GM23338 (cell line): Measurements from ENCODE around the gene TNF. TPM values are rescaled to one million over a fixed set of nuclear protein-coding genes. Genes with fewer than 3 reads are reported as not detected.

Experiments used
- ATAC-seq: fragments of 200-7000 bp; cut with Tn5 transposase; 3 replicates; pipeline ENCODE4 v1.9.1; 2020
- DNase-seq: peaks from one replicate; pipeline ENCODE4 v3.0.0-alpha.2; 2015; ENCODE audit warnings: low spot score
- H2AFZ ChIP-seq: fragments of 200-600 bp; sonication (generic); 2 replicates; pipeline ENCODE4 v1.8.0; 2016; ENCODE audit warnings: antibody characterized with exemption, mild to moderate bottlenecking, moderate library complexity
- H3F3A ChIP-seq: fragments of 200-600 bp; sonication (generic); replicated peaks from 2 replicates; pipeline ENCODE4 v1.8.0; 2017; ENCODE audit warnings: antibody characterized with exemption, mixed run types, low read depth
- H3K27ac ChIP-seq: fragments of 200-600 bp; sonication (generic); 2 replicates; pipeline ENCODE4 v1.6.1; 2016; ENCODE audit warnings: low read depth
- H3K27me3 ChIP-seq: fragments of 200-600 bp; sonication (generic); 2 replicates; pipeline ENCODE4 v1.8.0; 2016; ENCODE audit warnings: mild to moderate bottlenecking, mixed run types, moderate library complexity; ENCODE audit not compliant: insufficient read depth
- H3K36me3 ChIP-seq: fragments of 200-600 bp; sonication (generic); 2 replicates; pipeline ENCODE4 v1.8.0; 2016; ENCODE audit warnings: mild to moderate bottlenecking; ENCODE audit not compliant: insufficient read depth
- H3K4me1 ChIP-seq: fragments of 200-600 bp; sonication (generic); 2 replicates; pipeline ENCODE4 v1.8.0; 2016; ENCODE audit warnings: mild to moderate bottlenecking, moderate library complexity; ENCODE audit not compliant: insufficient read depth
- H3K4me2 ChIP-seq: fragments of 200-600 bp; sonication (generic); 2 replicates; pipeline ENCODE4 v1.7.1; 2017; ENCODE audit warnings: mixed run types
- H3K4me3 ChIP-seq: fragments of 200-600 bp; sonication (generic); 2 replicates; pipeline ENCODE4 v1.6.1; 2016; ENCODE audit warnings: mixed run types
- H3K79me2 ChIP-seq: fragments of 200-600 bp; sonication (generic); replicated peaks from 2 replicates; pipeline ENCODE4 v1.8.0; 2017; ENCODE audit warnings: mild to moderate bottlenecking; ENCODE audit not compliant: insufficient read depth
- H3K9me2 ChIP-seq: fragments of 200-600 bp; sonication (generic); 2 replicates; pipeline ENCODE4 v1.8.0; 2017; ENCODE audit not compliant: insufficient read depth
- H4K20me1 ChIP-seq: fragments of 200-600 bp; sonication (generic); replicated peaks from 2 replicates; pipeline ENCODE4 v1.8.0; 2017; ENCODE audit warnings: mild to moderate bottlenecking; ENCODE audit not compliant: insufficient read depth
- H3K27ac Mint-ChIP-seq: 2 replicates; pipeline ENCODE4 v1.8.0; 2020; ENCODE audit warnings: inconsistent platforms, mild to moderate bottlenecking, moderate library complexity, mixed read lengths
- H3K27me3 Mint-ChIP-seq: 3 replicates; pipeline ENCODE4 v1.8.0; 2022; ENCODE audit warnings: low read depth, mild to moderate bottlenecking, moderate library complexity, mixed read lengths, inconsistent platforms; ENCODE audit not compliant: insufficient read depth, poor library complexity
- H3K36me3 Mint-ChIP-seq: 3 replicates; pipeline ENCODE4 v1.8.0; 2021; ENCODE audit warnings: low read depth, mild to moderate bottlenecking, inconsistent platforms, moderate library complexity, mixed read lengths
- H3K4me1 Mint-ChIP-seq: 3 replicates; pipeline ENCODE4 v1.8.0; 2020; ENCODE audit warnings: mild to moderate bottlenecking, inconsistent platforms, mixed read lengths
- H3K4me3 Mint-ChIP-seq: 3 replicates; pipeline ENCODE4 v1.8.0; 2021; ENCODE audit warnings: moderate library complexity, mild to moderate bottlenecking, inconsistent platforms, mixed read lengths
- H3K9me3 Mint-ChIP-seq: 3 replicates; pipeline ENCODE4 v1.8.0; 2020; ENCODE audit warnings: moderate library complexity, mild to moderate bottlenecking, inconsistent platforms, mixed read lengths
- EZH2phosphoT487 ChIP-seq: fragments of 200-600 bp; sonication (generic); IDR thresholded peaks from one replicate; pipeline ENCODE4 v1.8.1; 2018; ENCODE audit warnings: antibody characterized with exemption; ENCODE audit not compliant: unreplicated experiment
- JUNB ChIP-seq: IDR thresholded peaks from one replicate; pipeline ENCODE4 v1.6.1; 2016; ENCODE audit warnings: antibody characterized with exemption; ENCODE audit not compliant: unreplicated experiment
- REST ChIP-seq: IDR thresholded peaks from one replicate; pipeline ENCODE4 v1.6.1; 2018; ENCODE audit warnings: antibody characterized with exemption; ENCODE audit not compliant: unreplicated experiment
- STAT1 ChIP-seq: IDR thresholded peaks from one replicate; pipeline ENCODE4 v1.6.1; 2016; ENCODE audit warnings: antibody characterized with exemption; ENCODE audit not compliant: unreplicated experiment
- ZNF114 ChIP-seq: fragments of 250-450 bp; sonication (Bioruptor Pico); IDR thresholded peaks from 2 replicates; pipeline ENCODE4 v1.5.0; 2020; ENCODE audit warnings: mild to moderate bottlenecking, moderate library complexity
- ZNF331 ChIP-seq: fragments of 250-450 bp; sonication (Bioruptor Pico); IDR thresholded peaks from 2 replicates; pipeline ENCODE4 v1.5.0; 2020; ENCODE audit warnings: low read depth, mild to moderate bottlenecking, moderate library complexity
- ZNF462 ChIP-seq: fragments of 250-450 bp; sonication (Bioruptor Pico); IDR thresholded peaks from 2 replicates; pipeline ENCODE4 v1.5.0; 2020; ENCODE audit warnings: mild to moderate bottlenecking, moderate library complexity
- polyA plus RNA-seq: library from polyadenylated mRNA; unstranded; fragments of >200 nt; fragmentation: Nextera tagmentation; extraction: Ambion mirVana; gene quantifications from 2 replicates; pipeline ENCODE4 v1.2.1, GENCODE V29; 2016
- total RNA-seq: library from RNA; depleted of rRNA; stranded (reverse); fragments of >200 nt; shearing (Covaris generic); gene quantifications from 2 replicates; pipeline ENCODE4 v1.2.3, GENCODE V29; 2014
- TF ChIP-seq, protein P1 (sequence below): IDR thresholded peaks from 2 replicates; pipeline ENCODE4 v1.6.1; 2016; ENCODE audit warnings: antibody characterized with exemption

The TNF gene
- total and polyA plus RNA-seq, 2 experiments from 2014 or later: 0.11 TPM; not detected in 1

GRCh38 chr6:31531162-31531561, 44.2 kb upstream of the TNF start (continued):
- TF ChIP-seq REST (no peak), EZH2phosphoT487 (no peak), ZNF462 (CRISPR knock-in tag) (no peak)

GRCh38 chr6:31531771-31532643, 43.4 kb upstream of the TNF start:
- H3K4me3 Mint-ChIP-seq: no peak overlapping the region
- H3K79me2 ChIP-seq: peaks cover 50% of the 10 kb centered on the region
- H3K4me3 ChIP-seq: no peak overlapping the region
- 0 out of 2 replicates have a peak overlapping the region, but pooled peaks have one; percentile 76 for H3K27ac Mint-ChIP-seq
- peaks cover 48% of the 10 kb centered on the region for H3K4me1 Mint-ChIP-seq
- H2AFZ ChIP-seq: no peak overlapping the region
- H3K4me1 ChIP-seq: peaks cover 4% of the 10 kb centered on the region
- H3K27ac ChIP-seq: peak overlapping the region; percentile 52; the same call in 1 of the 2 replicates
- H3K9me3 Mint-ChIP-seq: no peaks in the 10 kb centered on the region
- no peaks in the 10 kb centered on the region for H3K27me3 ChIP-seq
- H3K36me3 ChIP-seq: peaks cover 73% of the 10 kb centered on the region
- peaks cover 84% of the 10 kb centered on the region for H3K36me3 Mint-ChIP-seq
- H4K20me1 ChIP-seq: peaks cover 55% of the 10 kb centered on the region
- no peak for DNase-seq
- H3K9me2 ChIP-seq: no peaks in the 10 kb centered on the region
- no peak overlapping the region for H3K4me2 ChIP-seq
- H3K27me3 Mint-ChIP-seq: peaks cover 19% of the 10 kb centered on the region
- ATAC-seq: no peak
- H3F3A ChIP-seq: peaks cover 72% of the 10 kb centered on the region
- TF ChIP-seq STAT1 (no peak), JUNB (no peak), ZNF331 (no peak), ZNF114 (CRISPR knock-in tag) (no peak)
- TF ChIP-seq, protein P1, sequence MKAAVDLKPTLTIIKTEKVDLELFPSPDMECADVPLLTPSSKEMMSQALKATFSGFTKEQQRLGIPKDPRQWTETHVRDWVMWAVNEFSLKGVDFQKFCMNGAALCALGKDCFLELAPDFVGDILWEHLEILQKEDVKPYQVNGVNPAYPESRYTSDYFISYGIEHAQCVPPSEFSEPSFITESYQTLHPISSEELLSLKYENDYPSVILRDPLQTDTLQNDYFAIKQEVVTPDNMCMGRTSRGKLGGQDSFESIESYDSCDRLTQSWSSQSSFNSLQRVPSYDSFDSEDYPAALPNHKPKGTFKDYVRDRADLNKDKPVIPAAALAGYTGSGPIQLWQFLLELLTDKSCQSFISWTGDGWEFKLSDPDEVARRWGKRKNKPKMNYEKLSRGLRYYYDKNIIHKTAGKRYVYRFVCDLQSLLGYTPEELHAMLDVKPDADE: no peak
